HepG2 (cell line): ENCODE results near the gene MAP3K2. TPM values are rescaled to one million over a fixed set of nuclear protein-coding genes. Genes with fewer than 3 reads are reported as not detected.

Source experiments
- FLYWCH1 ChIP-seq: sonication (generic); formaldehyde crosslinking; IDR thresholded peaks from 2 replicates; pipeline ENCODE4 v1.8.1; 2023; ENCODE audit warnings: mild to moderate bottlenecking, missing genetic modification reagents
- GFI1 ChIP-seq: sonication (generic); formaldehyde crosslinking; IDR thresholded peaks from 2 replicates; pipeline ENCODE4 v1.5.0; 2020; ENCODE audit warnings: missing genetic modification reagents, mild to moderate bottlenecking, borderline replicate concordance
- IRF2 ChIP-seq: IDR thresholded peaks from 2 replicates; pipeline ENCODE4 v1.6.1; 2018; ENCODE audit warnings: missing genetic modification reagents, missing compliant biosample characterization
- KDM1A ChIP-seq: IDR thresholded peaks from 2 replicates; pipeline ENCODE4 v1.6.1; 2016; ENCODE audit warnings: missing compliant biosample characterization
- MAFK ChIP-seq, 2 experiments: IDR thresholded peaks in 1 of 2; conservative IDR thresholded peaks in 1 of 2; 2 replicates each; pipeline ENCODE4 v1.6.1; 2011; ENCODE audit warnings: improper control_type of control experiment in 2 of 2, low read length in 2 of 2
- NONO ChIP-seq, 2 experiments: fragments of 450-650 bp in 1 of 2; sonication (generic) in 1 of 2; formaldehyde crosslinking in 1 of 2; IDR thresholded peaks in 1 of 2; conservative IDR thresholded peaks in 1 of 2; 2 replicates each; pipeline versions ENCODE4 v1.6.1 to v1.8.0; 2017 to 2022; ENCODE audit warnings: mild to moderate bottlenecking in 1 of 2, missing genetic modification reagents in 1 of 2, moderate library complexity in 1 of 2
- PCBP2 ChIP-seq: fragments of 200-400 bp; formaldehyde crosslinking; optimal IDR thresholded peaks from 2 replicates; pipeline ENCODE3; 2018; ENCODE audit warnings: low read length, low read depth; ENCODE audit not compliant: poor library complexity, severe bottlenecking
- POGZ ChIP-seq: sonication (generic); formaldehyde crosslinking; IDR thresholded peaks from 2 replicates; pipeline ENCODE4 v1.4.0; 2020; ENCODE audit warnings: mild to moderate bottlenecking, missing genetic modification reagents
- RBAK ChIP-seq: sonication (generic); formaldehyde crosslinking; IDR thresholded peaks from 2 replicates; pipeline ENCODE4 v1.5.1; 2020; ENCODE audit warnings: mild to moderate bottlenecking, missing genetic modification reagents
- SMAD1 ChIP-seq: sonication (generic); formaldehyde crosslinking; IDR thresholded peaks from 2 replicates; pipeline ENCODE4 v1.4.0; 2020; ENCODE audit warnings: missing genetic modification reagents, low read depth, mild to moderate bottlenecking, borderline replicate concordance
- SNAPC4 ChIP-seq: sonication (generic); formaldehyde crosslinking; IDR thresholded peaks from 2 replicates; pipeline ENCODE4 v1.4.0; 2020; ENCODE audit warnings: mild to moderate bottlenecking, missing genetic modification reagents
- SOX5 ChIP-seq: IDR thresholded peaks from 2 replicates; pipeline ENCODE4 v1.6.1; 2016; ENCODE audit warnings: borderline replicate concordance
- SP1 ChIP-seq, 2 experiments: fragments of 450-650 bp in 1 of 2; sonication (generic) in 1 of 2; formaldehyde crosslinking in 1 of 2; IDR thresholded peaks; 2 replicates each; pipeline versions ENCODE4 v1.4.0 to v1.6.1; 2016 to 2020; ENCODE audit warnings: missing genetic modification reagents in 1 of 2
- STAT5B ChIP-seq: sonication (generic); formaldehyde crosslinking; IDR thresholded peaks from 2 replicates; pipeline ENCODE4 v1.4.0; 2020; ENCODE audit warnings: missing genetic modification reagents
- TRAFD1 ChIP-seq: sonication (generic); formaldehyde crosslinking; IDR thresholded peaks from 2 replicates; pipeline ENCODE4 v1.5.1; 2020; ENCODE audit warnings: missing genetic modification reagents, mild to moderate bottlenecking, borderline replicate concordance
- TRIM22 ChIP-seq: fragments of 450-650 bp; IDR thresholded peaks from 2 replicates; pipeline ENCODE4 v1.6.1; 2017
- ZNF546 ChIP-seq: sonication (generic); formaldehyde crosslinking; conservative IDR thresholded peaks from 2 replicates; pipeline ENCODE4 v1.8.1; 2023; ENCODE audit warnings: mild to moderate bottlenecking, missing genetic modification reagents
- ZNF574 ChIP-seq: sonication (generic); formaldehyde crosslinking; IDR thresholded peaks from 2 replicates; pipeline ENCODE4 v1.4.0; 2020; ENCODE audit warnings: missing genetic modification reagents
- polyA plus RNA-seq, 8 experiments: library from polyadenylated mRNA; depleted of rRNA in 3 of 8; stranded (reverse) in 7 of 8; unstranded in 1 of 8; fragments of >200 nt; fragmentation: Illumina TruSeq in 4 of 8; extraction: Trizol in 4 of 8; gene quantifications; 2 replicates each; pipeline versions ENCODE4 v1.2.1 to v1.2.3, GENCODE V29; 2011 to 2016; ENCODE audit warnings: low read depth in 4 of 8, missing spikeins in 1 of 8, mixed read lengths in 1 of 8; ENCODE audit not compliant: insufficient read depth in 1 of 8
- total RNA-seq, 5 experiments: library from RNA; depleted of rRNA; stranded (reverse); fragments of >200 nt; fragmentation: Illumina TruSeq; extraction: Trizol; gene quantifications; 2 replicates each; pipeline ENCODE4 v1.2.3, GENCODE V29; 2016; ENCODE audit warnings: low read depth in 1 of 5

Gene MAP3K2
- total and polyA plus RNA-seq, 2 of the 13 experiments (the other 11 are each of a cell fraction or from before 2014, with no cell fraction given): 12.2 to 37.2 TPM

- TF ChIP-seq NONO (IDR thresholded peaks at IDR 0.05): no peak
- no peak for TF ChIP-seq NONO (CRISPR knock-in tag; conservative IDR thresholded peaks at IDR 0.05)
- no peak for TF ChIP-seq GFI1
- no peak for TF ChIP-seq POGZ (CRISPR knock-in tag)
- no peak for TF ChIP-seq KDM1A (CRISPR knock-in tag)
- TF ChIP-seq FLYWCH1 (CRISPR knock-in tag): no peak
- no peak for TF ChIP-seq TRAFD1 (CRISPR knock-in tag)
- TF ChIP-seq SMAD1 (CRISPR knock-in tag): no peak
- TF ChIP-seq STAT5B (CRISPR knock-in tag): no peak
- TF ChIP-seq ZNF574 (CRISPR knock-in tag): no peak
- TF ChIP-seq IRF2 (CRISPR knock-in tag): no peak
- TF ChIP-seq SNAPC4 (CRISPR knock-in tag): 0 out of 2 replicates have a peak, but pooled peaks have one; percentile 11
- no peak for TF ChIP-seq MAFK (conservative IDR thresholded peaks at IDR 0.05 in 1 of 2, IDR thresholded peaks at IDR 0.05 in 1 of 2; ENCODE audit: low read length in 2 of 2)
- TF ChIP-seq ZNF546 (CRISPR knock-in tag): no peak
- peak; percentile 42; the same call in 1 of the 2 replicates for TF ChIP-seq SOX5 (CRISPR knock-in tag)
- no peak for TF ChIP-seq TRIM22
- no peak for TF ChIP-seq PCBP2
- no peak for TF ChIP-seq SP1 (IDR thresholded peaks at IDR 0.05)
- TF ChIP-seq SP1 (CRISPR knock-in tag; IDR thresholded peaks at IDR 0.05): no peak
- TF ChIP-seq RBAK (CRISPR knock-in tag): no peak
These were observed 23.3 kb upstream of the MAP3K2 start (continued) for GRCh38 chr2:127410871-127411652.
